Measurements from ENCODE around the gene MYH4.

MYH4 gene

DNA sequence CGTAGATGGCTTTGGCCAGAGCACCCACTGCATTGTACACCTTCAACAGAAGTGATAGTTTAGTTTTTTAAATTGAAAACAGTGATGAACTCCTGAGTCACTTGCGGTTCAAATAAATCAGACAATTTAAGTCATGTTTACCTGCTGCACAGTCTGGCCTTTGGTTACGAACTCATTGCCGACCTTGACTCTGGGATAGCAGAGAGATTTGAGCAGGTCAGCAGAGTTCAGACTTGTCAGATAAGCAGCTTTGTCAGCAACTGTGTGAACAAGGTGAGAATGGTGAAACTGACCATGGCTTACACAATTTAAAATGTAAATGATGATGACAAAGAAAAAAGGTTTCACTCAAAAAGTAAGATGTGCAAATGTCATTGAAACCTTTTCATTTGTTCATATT, 9.3 kb downstream of the MYH4 start:
- no peak for TF ChIP-seq CREB1 (IDR thresholded peaks at IDR 0.05; ENCODE audit: low read depth)
- TF ChIP-seq EP300 (IDR thresholded peaks at IDR 0.05; ENCODE audit: borderline replicate concordance) = no peak
- no peak for TF ChIP-seq EGR1 (IDR thresholded peaks at IDR 0.05)
- TF ChIP-seq, protein P1, sequence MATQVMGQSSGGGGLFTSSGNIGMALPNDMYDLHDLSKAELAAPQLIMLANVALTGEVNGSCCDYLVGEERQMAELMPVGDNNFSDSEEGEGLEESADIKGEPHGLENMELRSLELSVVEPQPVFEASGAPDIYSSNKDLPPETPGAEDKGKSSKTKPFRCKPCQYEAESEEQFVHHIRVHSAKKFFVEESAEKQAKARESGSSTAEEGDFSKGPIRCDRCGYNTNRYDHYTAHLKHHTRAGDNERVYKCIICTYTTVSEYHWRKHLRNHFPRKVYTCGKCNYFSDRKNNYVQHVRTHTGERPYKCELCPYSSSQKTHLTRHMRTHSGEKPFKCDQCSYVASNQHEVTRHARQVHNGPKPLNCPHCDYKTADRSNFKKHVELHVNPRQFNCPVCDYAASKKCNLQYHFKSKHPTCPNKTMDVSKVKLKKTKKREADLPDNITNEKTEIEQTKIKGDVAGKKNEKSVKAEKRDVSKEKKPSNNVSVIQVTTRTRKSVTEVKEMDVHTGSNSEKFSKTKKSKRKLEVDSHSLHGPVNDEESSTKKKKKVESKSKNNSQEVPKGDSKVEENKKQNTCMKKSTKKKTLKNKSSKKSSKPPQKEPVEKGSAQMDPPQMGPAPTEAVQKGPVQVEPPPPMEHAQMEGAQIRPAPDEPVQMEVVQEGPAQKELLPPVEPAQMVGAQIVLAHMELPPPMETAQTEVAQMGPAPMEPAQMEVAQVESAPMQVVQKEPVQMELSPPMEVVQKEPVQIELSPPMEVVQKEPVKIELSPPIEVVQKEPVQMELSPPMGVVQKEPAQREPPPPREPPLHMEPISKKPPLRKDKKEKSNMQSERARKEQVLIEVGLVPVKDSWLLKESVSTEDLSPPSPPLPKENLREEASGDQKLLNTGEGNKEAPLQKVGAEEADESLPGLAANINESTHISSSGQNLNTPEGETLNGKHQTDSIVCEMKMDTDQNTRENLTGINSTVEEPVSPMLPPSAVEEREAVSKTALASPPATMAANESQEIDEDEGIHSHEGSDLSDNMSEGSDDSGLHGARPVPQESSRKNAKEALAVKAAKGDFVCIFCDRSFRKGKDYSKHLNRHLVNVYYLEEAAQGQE (IDR thresholded peaks at IDR 0.05; ENCODE audit: low read depth) = no peak

DNA sequence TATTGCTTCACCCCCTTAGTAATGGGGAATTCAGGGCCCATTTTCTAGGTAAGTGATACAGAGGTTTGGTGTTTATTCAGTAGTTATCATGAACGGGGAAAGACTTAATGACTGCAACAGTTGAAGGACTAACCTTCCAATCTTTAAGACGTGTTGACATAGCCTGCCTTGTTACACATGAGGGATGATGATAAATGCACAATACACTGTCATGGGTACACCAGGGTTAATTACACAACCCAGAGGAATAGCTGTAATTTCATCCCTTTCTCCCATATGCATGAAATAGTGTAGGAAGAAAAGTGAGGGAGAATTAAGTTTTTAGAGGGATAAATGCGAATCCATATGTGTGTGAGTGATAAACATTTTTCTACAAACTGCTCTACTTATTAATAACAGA, 10.7 kb downstream of the MYH4 start:
- TF ChIP-seq CREB1 (IDR thresholded peaks at IDR 0.05; ENCODE audit: low read depth) (no peak), ZBTB7A (IDR thresholded peaks at IDR 0.05; ENCODE audit: low read depth) (no peak)

DNA sequence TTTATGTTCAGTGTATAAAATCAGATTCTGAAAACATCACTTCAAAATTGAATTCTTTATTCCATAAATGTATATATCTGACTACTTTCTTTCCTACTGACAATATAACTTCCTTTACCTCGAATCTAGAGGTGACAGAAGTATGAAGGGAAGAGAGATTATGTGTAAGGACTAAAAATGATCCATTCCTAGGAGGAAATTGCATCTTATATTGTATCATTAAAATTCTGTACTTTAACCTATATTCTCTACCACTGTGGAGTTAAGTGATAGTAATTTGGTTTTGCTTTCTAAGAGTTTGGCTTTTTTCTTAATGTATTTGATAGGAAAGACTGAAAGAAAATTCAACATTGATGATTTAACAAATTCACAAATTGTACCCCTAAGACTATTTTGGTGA, 11.4 kb downstream of the MYH4 start:
- TF ChIP-seq, protein P2, sequence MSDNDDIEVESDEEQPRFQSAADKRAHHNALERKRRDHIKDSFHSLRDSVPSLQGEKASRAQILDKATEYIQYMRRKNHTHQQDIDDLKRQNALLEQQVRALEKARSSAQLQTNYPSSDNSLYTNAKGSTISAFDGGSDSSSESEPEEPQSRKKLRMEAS (IDR thresholded peaks at IDR 0.05) = no peak
- TF ChIP-seq TAF1 (IDR thresholded peaks at IDR 0.05; ENCODE audit: low read depth) = no peak
- no peak for TF ChIP-seq RAD21 (IDR thresholded peaks at IDR 0.05; ENCODE audit: low read depth)
- no peak for TF ChIP-seq TCF12 (IDR thresholded peaks at IDR 0.05; ENCODE audit: low read depth)

DNA sequence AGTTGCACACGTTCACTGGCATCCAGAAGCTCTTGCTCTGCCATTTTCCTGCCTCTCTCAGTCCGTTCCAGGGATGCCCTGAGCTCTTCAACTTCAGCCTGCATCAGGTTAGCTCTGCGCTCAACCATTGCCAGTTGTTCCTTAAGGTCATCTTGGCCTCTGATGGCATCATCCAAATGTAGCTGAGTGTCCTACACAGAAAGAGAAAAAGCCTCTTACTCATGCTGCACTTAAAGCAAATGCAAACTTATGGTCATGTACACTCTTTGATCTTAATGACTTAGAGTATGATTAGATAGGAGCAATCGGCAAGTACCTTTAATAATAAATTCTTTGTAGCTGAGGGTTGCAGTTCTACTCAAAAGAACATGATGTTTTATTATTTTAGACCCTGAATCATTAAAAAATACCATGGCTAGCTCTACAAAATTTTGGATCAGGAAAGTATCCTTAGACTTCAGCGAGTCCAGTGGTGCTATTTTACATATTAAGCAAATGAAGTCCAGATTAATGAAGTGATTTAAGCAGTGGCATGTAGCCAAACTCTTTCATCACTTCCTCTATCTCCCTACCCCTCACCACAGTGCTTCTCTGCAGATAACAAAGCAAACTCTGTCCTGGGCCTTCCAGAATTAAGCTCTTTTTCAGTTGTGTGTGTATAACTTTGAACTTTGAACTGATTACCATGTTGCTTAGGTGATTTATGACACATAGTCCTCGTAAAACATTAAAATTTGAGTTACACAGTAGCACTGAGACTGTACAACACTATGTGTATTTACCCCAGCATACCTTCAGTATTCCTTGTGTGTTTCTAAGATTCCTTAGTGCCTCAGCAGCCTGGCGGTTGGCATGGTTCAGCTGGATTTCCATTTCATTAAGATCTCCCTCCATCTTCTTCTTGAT, 22.1 kb downstream of the MYH4 start:
- TF ChIP-seq TCF12 (IDR thresholded peaks at IDR 0.05; ENCODE audit: low read depth) (no peak), CEBPB (IDR thresholded peaks at IDR 0.05) (no peak), EP300 (IDR thresholded peaks at IDR 0.05; ENCODE audit: borderline replicate concordance) (no peak), ZBTB7A (IDR thresholded peaks at IDR 0.05; ENCODE audit: low read depth) (no peak), YY1 (IDR thresholded peaks at IDR 0.05; ENCODE audit: low read depth) (no peak), FOXM1 (IDR thresholded peaks at IDR 0.05; ENCODE audit: borderline replicate concordance, low read depth) (no peak), CREB1 (IDR thresholded peaks at IDR 0.05; ENCODE audit: low read depth) (no peak), NFIC (IDR thresholded peaks at IDR 0.05) (no peak), TEAD4 (IDR thresholded peaks at IDR 0.05) (no peak), RAD21 (IDR thresholded peaks at IDR 0.05; ENCODE audit: low read depth) (no peak)
- TF ChIP-seq, protein P3, sequence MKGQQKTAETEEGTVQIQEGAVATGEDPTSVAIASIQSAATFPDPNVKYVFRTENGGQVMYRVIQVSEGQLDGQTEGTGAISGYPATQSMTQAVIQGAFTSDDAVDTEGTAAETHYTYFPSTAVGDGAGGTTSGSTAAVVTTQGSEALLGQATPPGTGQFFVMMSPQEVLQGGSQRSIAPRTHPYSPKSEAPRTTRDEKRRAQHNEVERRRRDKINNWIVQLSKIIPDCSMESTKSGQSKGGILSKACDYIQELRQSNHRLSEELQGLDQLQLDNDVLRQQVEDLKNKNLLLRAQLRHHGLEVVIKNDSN (IDR thresholded peaks at IDR 0.05) = no peak
- TF ChIP-seq, protein P2 (IDR thresholded peaks at IDR 0.05) = no peak
- TF ChIP-seq, protein P1 (IDR thresholded peaks at IDR 0.05; ENCODE audit: low read depth) = no peak

DNA sequence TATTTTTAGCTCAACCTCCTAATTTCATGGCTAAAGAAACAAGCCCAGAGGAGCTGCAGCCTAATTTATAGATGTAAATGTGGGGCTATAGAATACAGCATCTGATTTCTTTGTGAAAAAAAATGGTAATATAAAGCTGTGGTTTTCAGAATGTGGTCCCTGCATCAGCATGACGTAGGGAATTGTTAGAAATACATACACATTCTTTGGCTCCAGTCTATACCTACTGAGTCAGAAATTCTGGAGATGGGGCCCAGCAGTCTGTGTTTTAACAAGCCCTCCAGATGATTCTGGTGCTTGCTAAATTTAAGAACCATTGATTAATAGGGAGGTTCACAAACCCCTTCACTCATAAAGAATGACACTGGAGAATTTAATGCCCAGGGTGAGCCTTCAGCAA, 29.5 kb downstream of the MYH4 start:
- TF ChIP-seq TAF1 (IDR thresholded peaks at IDR 0.05; ENCODE audit: low read depth) = no peak
- no peak for TF ChIP-seq YY1 (IDR thresholded peaks at IDR 0.05; ENCODE audit: low read depth)
- no peak for TF ChIP-seq ZBTB7A (IDR thresholded peaks at IDR 0.05; ENCODE audit: low read depth)
- TF ChIP-seq CEBPB (IDR thresholded peaks at IDR 0.05) = no peak
- no peak for TF ChIP-seq NFIC (IDR thresholded peaks at IDR 0.05)
- TF ChIP-seq, protein P1 (IDR thresholded peaks at IDR 0.05; ENCODE audit: low read depth) = no peak
- no peak for TF ChIP-seq EGR1 (IDR thresholded peaks at IDR 0.05)
- TF ChIP-seq EP300 (IDR thresholded peaks at IDR 0.05; ENCODE audit: borderline replicate concordance) = no peak
- no peak for TF ChIP-seq TCF12 (IDR thresholded peaks at IDR 0.05; ENCODE audit: low read depth)
- TF ChIP-seq, protein P2 (IDR thresholded peaks at IDR 0.05) = no peak
- TF ChIP-seq, protein P3 (IDR thresholded peaks at IDR 0.05) = no peak
- no peak for TF ChIP-seq RAD21 (IDR thresholded peaks at IDR 0.05; ENCODE audit: low read depth)
- TF ChIP-seq FOXM1 (IDR thresholded peaks at IDR 0.05; ENCODE audit: borderline replicate concordance, low read depth) = no peak
- TF ChIP-seq CREB1 (IDR thresholded peaks at IDR 0.05; ENCODE audit: low read depth) = no peak
